Measurements from ENCODE around the gene SETD2.

Gene SETD2

DNA sequence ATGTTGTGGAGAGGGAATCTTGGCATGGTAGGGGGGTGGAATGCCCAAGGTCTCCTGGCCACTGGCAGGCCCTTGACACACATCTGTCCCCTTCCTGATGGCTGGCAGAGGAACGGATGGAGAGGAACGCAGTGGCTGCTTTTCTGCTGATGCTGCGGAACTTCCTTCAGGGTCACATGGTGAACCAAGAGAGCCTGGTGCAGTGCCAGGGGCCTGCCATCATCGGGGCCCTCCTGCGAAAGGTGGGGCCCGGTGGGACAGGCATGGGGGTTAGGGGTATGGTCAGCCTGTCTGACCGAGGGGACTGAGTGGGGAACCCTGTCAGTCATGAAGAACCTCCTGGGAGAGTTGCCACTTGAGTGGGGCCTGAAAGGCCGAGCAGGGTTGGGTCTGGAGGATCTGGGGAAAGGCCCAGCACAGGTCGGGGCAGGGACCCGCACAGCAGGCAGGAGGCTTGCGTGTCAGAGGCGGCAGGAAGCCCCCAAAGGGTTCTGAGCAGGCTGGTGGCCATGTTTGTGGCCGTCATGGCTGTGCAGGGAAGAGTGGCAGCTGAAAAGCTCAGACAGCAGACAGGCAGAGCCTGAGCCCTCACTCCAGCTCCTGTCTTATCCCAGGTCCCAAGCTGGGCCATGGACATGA is 166.3 kb downstream of the SETD2 start:
- Histone ChIP-seq H3K27ac (ENCODE audit: low read length) (peak overlapping the region; percentile 28), H3K9me3 (ENCODE audit: insufficient read depth, low read length, severe bottlenecking) (no peaks in the 10 kb centered on the region), H3K79me2 (ENCODE audit: insufficient read depth, low read length) (no peaks in the 10 kb centered on the region), H3K9ac (ENCODE audit: low read depth, low read length) (no peak overlapping the region), H4K20me1 (ENCODE audit: insufficient read depth, low read length) (peaks cover 3% of the 10 kb centered on the region; the same call in 1 of the 2 replicates), H2AFZ (ENCODE audit: low read depth, low read length) (no peak overlapping the region), H3K27me3 (ENCODE audit: insufficient read depth, low read length, poor library complexity) (no peaks in the 10 kb centered on the region), H3K4me2 (ENCODE audit: insufficient read depth, low read length) (no peak overlapping the region), H3K4me3 (ENCODE audit: low read depth in 1 of 2, low read length in 2 of 2) (no peak overlapping the region), H3K36me3 (ENCODE audit: insufficient read depth, low read length) (peaks cover 99% of the 10 kb centered on the region), H3K4me1 (ENCODE audit: insufficient read depth, low read length) (no peaks in the 10 kb centered on the region)
- TF ChIP-seq, protein P1, sequence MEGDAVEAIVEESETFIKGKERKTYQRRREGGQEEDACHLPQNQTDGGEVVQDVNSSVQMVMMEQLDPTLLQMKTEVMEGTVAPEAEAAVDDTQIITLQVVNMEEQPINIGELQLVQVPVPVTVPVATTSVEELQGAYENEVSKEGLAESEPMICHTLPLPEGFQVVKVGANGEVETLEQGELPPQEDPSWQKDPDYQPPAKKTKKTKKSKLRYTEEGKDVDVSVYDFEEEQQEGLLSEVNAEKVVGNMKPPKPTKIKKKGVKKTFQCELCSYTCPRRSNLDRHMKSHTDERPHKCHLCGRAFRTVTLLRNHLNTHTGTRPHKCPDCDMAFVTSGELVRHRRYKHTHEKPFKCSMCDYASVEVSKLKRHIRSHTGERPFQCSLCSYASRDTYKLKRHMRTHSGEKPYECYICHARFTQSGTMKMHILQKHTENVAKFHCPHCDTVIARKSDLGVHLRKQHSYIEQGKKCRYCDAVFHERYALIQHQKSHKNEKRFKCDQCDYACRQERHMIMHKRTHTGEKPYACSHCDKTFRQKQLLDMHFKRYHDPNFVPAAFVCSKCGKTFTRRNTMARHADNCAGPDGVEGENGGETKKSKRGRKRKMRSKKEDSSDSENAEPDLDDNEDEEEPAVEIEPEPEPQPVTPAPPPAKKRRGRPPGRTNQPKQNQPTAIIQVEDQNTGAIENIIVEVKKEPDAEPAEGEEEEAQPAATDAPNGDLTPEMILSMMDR (IDR thresholded peaks at IDR 0.05; ENCODE audit: borderline replicate concordance, extremely low read depth, low read length, poor library complexity, severe bottlenecking), result no peak
- no peak for TF ChIP-seq EZH2 (IDR thresholded peaks at IDR 0.05; ENCODE audit: borderline replicate concordance, low read depth, low read length, severe bottlenecking)
- DNase-seq (no peak), ATAC-seq (ENCODE audit: insufficient read depth, low read depth) (no peak)

DNA sequence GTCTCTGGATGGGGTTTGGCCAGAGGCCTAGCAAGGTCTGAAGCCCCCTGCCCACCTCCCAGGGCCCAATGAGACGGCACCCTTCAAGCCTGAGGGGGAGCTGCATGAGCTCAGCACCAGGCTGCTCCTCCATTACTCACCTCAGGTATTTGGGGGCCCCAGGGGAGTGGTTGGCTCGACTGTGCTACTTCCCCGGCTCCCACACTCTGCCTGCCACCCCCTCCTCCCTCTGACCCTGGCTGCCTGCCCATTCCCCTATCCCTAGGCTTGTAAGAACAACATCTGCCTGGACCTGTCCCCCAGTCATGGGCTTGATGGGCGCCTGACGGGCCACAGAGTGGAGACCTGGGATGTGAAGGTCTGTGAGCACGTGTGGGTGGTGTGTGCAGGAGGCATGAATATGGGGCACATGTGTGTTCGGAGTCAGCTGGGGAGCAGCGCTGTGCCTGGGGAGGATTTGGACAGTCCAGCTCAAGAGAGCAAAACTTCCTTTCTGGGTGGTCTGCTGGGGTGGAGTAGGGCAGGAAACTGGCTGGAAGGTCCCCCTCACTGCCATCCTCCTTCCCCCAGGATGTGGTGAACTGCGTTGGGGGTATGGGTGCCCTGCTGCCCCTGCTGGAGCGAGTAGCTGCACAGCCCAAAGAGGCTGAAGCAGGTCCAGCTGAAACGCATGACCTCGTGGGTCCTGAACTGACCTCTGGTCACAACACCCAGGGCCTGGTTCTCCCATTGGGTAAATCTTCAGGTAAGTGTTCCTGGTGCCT is 167.0 kb downstream of the SETD2 start:
- Histone ChIP-seq H2AFZ (ENCODE audit: low read depth, low read length) (no peak overlapping the region), H3K27ac (ENCODE audit: low read length) (peak overlapping the region; percentile 28), H4K20me1 (ENCODE audit: insufficient read depth, low read length) (peaks cover 3% of the 10 kb centered on the region; the same call in 1 of the 2 replicates), H3K4me2 (ENCODE audit: insufficient read depth, low read length) (no peak overlapping the region), H3K4me3 (ENCODE audit: low read depth in 1 of 2, low read length in 2 of 2) (no peak overlapping the region), H3K36me3 (ENCODE audit: insufficient read depth, low read length) (peaks cover 99% of the 10 kb centered on the region), H3K4me1 (ENCODE audit: insufficient read depth, low read length) (no peaks in the 10 kb centered on the region), H3K9me3 (ENCODE audit: insufficient read depth, low read length, severe bottlenecking) (no peaks in the 10 kb centered on the region), H3K79me2 (ENCODE audit: insufficient read depth, low read length) (no peaks in the 10 kb centered on the region), H3K9ac (ENCODE audit: low read depth, low read length) (no peak overlapping the region), H3K27me3 (ENCODE audit: insufficient read depth, low read length, poor library complexity) (no peaks in the 10 kb centered on the region)
- no peak for ATAC-seq (ENCODE audit: insufficient read depth, low read depth)
- TF ChIP-seq, protein P1 (IDR thresholded peaks at IDR 0.05; ENCODE audit: borderline replicate concordance, extremely low read depth, low read length, poor library complexity, severe bottlenecking), result no peak
- TF ChIP-seq EZH2 (IDR thresholded peaks at IDR 0.05; ENCODE audit: borderline replicate concordance, low read depth, low read length, severe bottlenecking), result no peak
- no peak for DNase-seq

DNA sequence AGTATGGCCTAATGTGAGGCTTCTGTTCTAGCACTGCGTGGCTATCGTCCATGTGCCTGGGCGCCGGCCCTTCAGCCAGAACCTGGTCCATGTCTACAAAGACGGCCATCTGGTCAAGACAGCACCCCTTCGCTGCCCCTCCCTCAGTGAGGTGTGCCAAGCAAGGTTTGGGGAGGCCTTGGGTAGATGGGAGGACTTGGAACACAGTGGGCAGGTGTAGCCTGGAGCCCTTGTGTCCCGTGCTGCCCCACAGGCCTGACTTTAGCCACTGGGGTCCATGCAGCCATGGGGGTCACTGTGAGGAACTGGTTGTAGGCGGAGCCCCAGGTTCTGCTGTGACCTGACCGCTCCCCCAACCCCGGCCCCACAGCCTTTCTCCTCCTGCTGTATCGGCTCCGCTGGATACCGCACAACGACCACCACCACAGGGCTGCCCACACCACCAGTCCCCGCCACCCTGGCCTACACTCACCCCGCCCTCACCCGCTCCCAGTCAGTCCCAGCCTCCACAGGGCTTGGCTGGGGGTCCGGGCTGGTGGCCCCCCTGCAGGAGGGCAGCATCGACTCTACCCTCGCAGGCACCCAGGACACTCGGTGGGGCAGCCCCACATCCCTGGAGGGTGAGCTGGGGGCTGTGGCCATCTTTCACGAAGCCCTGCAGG is 167.9 kb downstream of the SETD2 start:
- peaks cover 3% of the 10 kb centered on the region; the same call in 1 of the 2 replicates for H4K20me1 ChIP-seq (ENCODE audit: insufficient read depth, low read length)
- no peaks in the 10 kb centered on the region for H3K9me3 ChIP-seq (ENCODE audit: insufficient read depth, low read length, severe bottlenecking)
- DNase-seq (no peak), ATAC-seq (ENCODE audit: insufficient read depth, low read depth) (no peak)
- H3K27me3 ChIP-seq (ENCODE audit: insufficient read depth, low read length, poor library complexity), result no peaks in the 10 kb centered on the region
- H2AFZ ChIP-seq (ENCODE audit: low read depth, low read length), result no peak overlapping the region
- TF ChIP-seq, protein P1 (IDR thresholded peaks at IDR 0.05; ENCODE audit: borderline replicate concordance, extremely low read depth, low read length, poor library complexity, severe bottlenecking), result no peak
- TF ChIP-seq EZH2 (IDR thresholded peaks at IDR 0.05; ENCODE audit: borderline replicate concordance, low read depth, low read length, severe bottlenecking), result no peak
- no peak overlapping the region for H3K4me2 ChIP-seq (ENCODE audit: insufficient read depth, low read length)
- H3K36me3 ChIP-seq (ENCODE audit: insufficient read depth, low read length), result peaks cover 99% of the 10 kb centered on the region
- H3K4me1 ChIP-seq (ENCODE audit: insufficient read depth, low read length), result no peaks in the 10 kb centered on the region
- H3K27ac ChIP-seq (ENCODE audit: low read length), result 0 out of 2 replicates have a peak overlapping the region, but pooled peaks have one; percentile 6
- no peaks in the 10 kb centered on the region for H3K79me2 ChIP-seq (ENCODE audit: insufficient read depth, low read length)
- no peak overlapping the region for H3K4me3 ChIP-seq (ENCODE audit: low read depth in 1 of 2, low read length in 2 of 2)
- no peak overlapping the region for H3K9ac ChIP-seq (ENCODE audit: low read depth, low read length)

Measured in DND-41 (cell line).